Right lung (tissue), 5 donors: ENCODE results near the gene EMP1. TPM values are rescaled to one million over a fixed set of nuclear protein-coding genes. Genes with fewer than 3 reads are reported as not detected.
"Not testable (repeated sequence)": the region's sequence is repeated elsewhere in the genome, so short reads cannot be mapped to it uniquely, and the experiment has no call there.

Experiments used
- DNase-seq, 2 donors: peaks; one replicate each; pipeline ENCODE4 v3.0.0-alpha.2; 2013
- polyA plus RNA-seq, 5 donors: library from polyadenylated mRNA; unstranded; fragments of 120-200 nt; gene quantifications; one replicate each; pipeline versions ENCODE4 v1.2.1 to v1.2.3, GENCODE V29; 2013; ENCODE audit warnings: inconsistent platforms in 1 of 5, low replicate concordance in 1 of 5; ENCODE audit not compliant: insufficient read length in 5 of 5, insufficient read depth in 1 of 5

Gene EMP1
- polyA plus RNA-seq, 5 donors: 91.0 to 141 (median 115) TPM

GRCh38 chr12:13255792-13256691 lies 59.5 kb downstream of the EMP1 start:
- DNase-seq: peak; percentile 88 to 89

GRCh38 chr12:13256692-13257045 lies 60.1 kb downstream of the EMP1 start:
- no peak for DNase-seq

- DNase-seq: no peak
Measured at GRCh38 chr12:13257356-13257875, 60.9 kb downstream of the EMP1 start.

DNA sequence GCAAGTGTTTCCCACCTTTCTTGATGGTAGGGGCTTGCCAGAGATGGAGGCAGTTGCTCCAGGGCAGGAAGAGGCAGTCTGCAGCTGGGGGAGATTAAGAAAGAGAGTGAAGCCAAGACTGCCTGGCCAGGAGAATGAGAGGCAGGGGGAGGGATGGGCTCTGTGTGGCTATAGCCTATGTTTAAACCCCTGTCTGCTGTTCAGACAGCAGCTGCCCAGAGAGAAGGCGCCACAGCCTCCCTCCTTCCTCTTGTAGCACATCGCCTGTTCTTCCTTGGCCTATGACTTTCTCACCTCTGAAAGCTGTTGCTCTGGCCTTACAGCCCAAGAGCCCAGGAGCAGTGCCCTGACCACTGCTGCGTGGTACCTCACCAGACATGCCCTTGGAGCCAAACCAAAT lies 61.7 kb downstream of the EMP1 start:
- peak in 1 of 2 donors; percentile 45 for DNase-seq

- no peak for DNase-seq
Measured at GRCh38 chr12:13258717-13259119, 62.2 kb downstream of the EMP1 start.

- not testable (repeated sequence) for DNase-seq
Measured at GRCh38 chr12:13259625-13260024, 63.1 kb downstream of the EMP1 start.

DNA sequence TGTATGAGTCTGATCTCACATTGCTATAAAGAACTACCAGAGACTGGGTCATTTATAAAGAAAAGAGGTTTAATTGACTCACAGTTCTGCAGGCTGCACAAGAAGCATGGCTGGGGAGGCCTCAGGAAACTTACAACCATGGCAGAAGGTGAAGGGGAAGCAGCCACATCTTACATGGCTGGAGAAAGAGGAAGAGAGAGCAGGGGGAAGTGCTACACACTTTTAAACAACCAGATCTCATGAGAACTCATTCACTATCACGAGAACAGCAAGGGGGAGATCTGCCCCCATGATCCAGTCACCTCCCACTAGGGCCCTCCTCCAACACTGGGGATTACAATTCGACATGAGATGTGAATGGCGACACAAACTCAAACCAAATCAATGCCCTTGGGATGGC lies 71.3 kb downstream of the EMP1 start:
- DNase-seq: not testable (repeated sequence)

DNA sequence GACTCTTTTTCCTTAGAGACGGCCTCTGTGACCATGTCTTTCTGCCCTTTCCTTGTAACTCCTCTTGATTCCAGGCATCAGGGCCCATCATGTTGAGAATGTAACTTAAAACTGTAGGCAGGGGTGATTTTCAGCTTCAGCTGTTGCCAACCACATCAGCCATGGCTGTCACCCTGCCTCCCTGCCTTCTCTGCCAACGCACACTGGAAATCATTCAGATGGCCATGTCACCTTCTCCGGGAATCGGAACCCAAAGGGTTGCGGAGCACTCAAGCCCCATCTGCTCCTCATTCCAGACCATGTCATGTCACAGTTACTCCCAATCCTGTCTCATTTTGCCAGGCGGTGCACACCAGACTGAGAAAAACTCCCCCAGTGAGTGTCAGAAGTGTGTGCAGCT lies 72.1 kb downstream of the EMP1 start:
- no peak for DNase-seq

Other genes with a start within 250 kb of the EMP1 start
- gene GPRC5D, start 244.6 kb upstream of the EMP1 start, polyA plus RNA-seq: 1 to 10 TPM in 2 of 5 donors, under 1 TPM in 3; 0.70 to 1.6 (median 0.85) TPM
- 10 to 100 TPM; 55.0 to 72.9 (median 63.6) TPM for gene HEBP1, start 196.5 kb upstream of the EMP1 start, polyA plus RNA-seq
- 1 to 10 TPM; 7.6 to 9.6 (median 8.7) TPM for gene FAM234B, start 152.3 kb upstream of the EMP1 start, polyA plus RNA-seq
- gene GSG1, start 93.1 kb upstream of the EMP1 start, polyA plus RNA-seq: 1 to 10 TPM in 1 of 5 donors, under 1 TPM in 4; 0.49 to 1.0 (median 0.69) TPM